ENCODE data around the gene SELENOO.

Gene SELENOO

GRCh38 chr22:50193621-50194020 is 7.2 kb upstream of the SELENOO start:
- TF ChIP-seq MYC (IDR thresholded peaks at IDR 0.05; ENCODE audit: low read depth, low read length) (no peak), MAX (IDR thresholded peaks at IDR 0.05; ENCODE audit: low read depth, low read length) (no peak), POLR2A (IDR thresholded peaks at IDR 0.05; ENCODE audit: extremely low read depth, insufficient read length) (no peak), CTCF (IDR thresholded peaks at IDR 0.05; ENCODE audit: low read depth, low read length) (no peak)
- no peak overlapping the region for H3K4me3 ChIP-seq (ENCODE audit: low read depth, low read length)
- DNase-seq (ENCODE audit: low read depth), result no peak

- H3K4me3 ChIP-seq (ENCODE audit: low read depth, low read length), result no peak overlapping the region
- TF ChIP-seq POLR2A (IDR thresholded peaks at IDR 0.05; ENCODE audit: extremely low read depth, insufficient read length) (no peak), MAX (IDR thresholded peaks at IDR 0.05; ENCODE audit: low read depth, low read length) (no peak), CTCF (IDR thresholded peaks at IDR 0.05; ENCODE audit: low read depth, low read length) (no peak), MYC (IDR thresholded peaks at IDR 0.05; ENCODE audit: low read depth, low read length) (no peak)
- no peak for DNase-seq (ENCODE audit: low read depth)
Observed at GRCh38 chr22:50194037-50194805, 6.6 kb upstream of the SELENOO start.

GRCh38 chr22:50196256-50196655 is 4.6 kb upstream of the SELENOO start:
- TF ChIP-seq MAX (IDR thresholded peaks at IDR 0.05; ENCODE audit: low read depth, low read length), result no peak
- no peak for DNase-seq (ENCODE audit: low read depth)
- no peak overlapping the region for H3K4me3 ChIP-seq (ENCODE audit: low read depth, low read length)

GRCh38 chr22:50197000-50197800 is 3.6 kb upstream of the SELENOO start:
- H3K4me3 ChIP-seq (ENCODE audit: low read depth, low read length), result no peak overlapping the region
- no peak for DNase-seq (ENCODE audit: low read depth)
- TF ChIP-seq CTCF (IDR thresholded peaks at IDR 0.05; ENCODE audit: low read depth, low read length) (no peak), MAX (IDR thresholded peaks at IDR 0.05; ENCODE audit: low read depth, low read length) (no peak), POLR2A (IDR thresholded peaks at IDR 0.05; ENCODE audit: extremely low read depth, insufficient read length) (no peak), MYC (IDR thresholded peaks at IDR 0.05; ENCODE audit: low read depth, low read length) (no peak)

- no peak overlapping the region for H3K4me3 ChIP-seq (ENCODE audit: low read depth, low read length)
- no peak for DNase-seq (ENCODE audit: low read depth)
- TF ChIP-seq CTCF (IDR thresholded peaks at IDR 0.05; ENCODE audit: low read depth, low read length), result no peak
- TF ChIP-seq MYC (IDR thresholded peaks at IDR 0.05; ENCODE audit: low read depth, low read length), result no peak
- no peak for TF ChIP-seq MAX (IDR thresholded peaks at IDR 0.05; ENCODE audit: low read depth, low read length)
- no peak for TF ChIP-seq POLR2A (IDR thresholded peaks at IDR 0.05; ENCODE audit: extremely low read depth, insufficient read length)
Observed at GRCh38 chr22:50197856-50198623, 2.8 kb upstream of the SELENOO start.
